Keratinocyte (primary cell): ENCODE data around the gene FRMPD4. TPM values are rescaled to one million over a fixed set of nuclear protein-coding genes. Genes with fewer than 3 reads are reported as not detected.

ENCODE experiments used
- DNase-seq: peaks from one replicate; pipeline ENCODE4 v3.0.0-alpha.2; 2011; ENCODE audit warnings: low read depth, missing footprints, low spot score
- FAIRE-seq: peaks from 2 replicates; lab custom pipeline; 2011; peaks lifted over from hg19 to GRCh38; lab: Jason Lieb, UNC
- H2AFZ ChIP-seq: 2 replicates; pipeline ENCODE4 v1.6.0; 2012; ENCODE audit warnings: low read length, control low read depth, inconsistent platforms; ENCODE audit not compliant: control insufficient read depth
- H3K27ac ChIP-seq: 2 replicates; pipeline ENCODE4 v1.5.1; 2011; ENCODE audit warnings: low read length; ENCODE audit not compliant: control insufficient read depth, insufficient read depth
- H3K27me3 ChIP-seq: 3 replicates; pipeline ENCODE4 v1.6.0; 2011; ENCODE audit warnings: low read length; ENCODE audit not compliant: control insufficient read depth, insufficient read depth; ENCODE audit errors: extremely low read depth
- H3K36me3 ChIP-seq, 2 experiments: 2 replicates in 1 of 2; 3 replicates in 1 of 2; pipeline ENCODE4 v1.5.1; 2011; ENCODE audit warnings: low read length in 2 of 2, mild to moderate bottlenecking in 1 of 2; ENCODE audit not compliant: control insufficient read depth in 2 of 2, insufficient read depth in 2 of 2; ENCODE audit errors: extremely low read depth in 1 of 2
- H3K4me1 ChIP-seq: 3 replicates; pipeline ENCODE4 v1.5.1; 2011; ENCODE audit warnings: low read length; ENCODE audit not compliant: control insufficient read depth, insufficient read depth; ENCODE audit errors: extremely low read depth
- H3K4me2 ChIP-seq: 3 replicates; pipeline ENCODE4 v1.6.0; 2011; ENCODE audit warnings: low read depth, low read length; ENCODE audit not compliant: control insufficient read depth, insufficient read depth; ENCODE audit errors: extremely low read depth
- H3K4me3 ChIP-seq, 3 experiments: fragments of 200-600 bp in 1 of 3; sonication (generic) in 1 of 3; 2 replicates in 2 of 3; 3 replicates in 1 of 3; pipeline ENCODE4 v1.5.1; 2011 to 2016; ENCODE audit warnings: low read length in 3 of 3, mild to moderate bottlenecking in 3 of 3, control low read depth in 2 of 3, inconsistent platforms in 1 of 3, low read depth in 1 of 3, mixed read lengths in 1 of 3, mixed run types in 1 of 3, moderate library complexity in 1 of 3; ENCODE audit not compliant: control insufficient read depth in 2 of 3, insufficient read depth in 2 of 3; ENCODE audit errors: extremely low read depth in 1 of 3
- H3K79me2 ChIP-seq: 2 replicates; pipeline ENCODE4 v1.6.0; 2012; ENCODE audit warnings: low read length; ENCODE audit not compliant: control insufficient read depth, insufficient read depth
- H3K9ac ChIP-seq: 3 replicates; pipeline ENCODE4 v1.6.0; 2011; ENCODE audit warnings: low read length; ENCODE audit not compliant: control insufficient read depth, insufficient read depth; ENCODE audit errors: extremely low read depth
- H3K9me1 ChIP-seq: 3 replicates; pipeline ENCODE4 v1.6.0; 2011; ENCODE audit warnings: low read length; ENCODE audit not compliant: control insufficient read depth, insufficient read depth; ENCODE audit errors: extremely low read depth
- H3K9me3 ChIP-seq: 2 replicates; pipeline ENCODE4 v1.5.1; 2012; ENCODE audit warnings: low read depth, low read length; ENCODE audit not compliant: control insufficient read depth
- H4K20me1 ChIP-seq: 3 replicates; pipeline ENCODE4 v1.6.0; 2011; ENCODE audit warnings: low read length; ENCODE audit not compliant: control insufficient read depth, insufficient read depth; ENCODE audit errors: extremely low read depth
- CTCF ChIP-seq, 3 experiments: IDR thresholded peaks in 1 of 3; conservative IDR thresholded peaks in 1 of 3; optimal IDR thresholded peaks in 1 of 3; 2 replicates in 2 of 3; 3 replicates in 1 of 3; pipeline versions ENCODE3 to v1.5.1; 2011; ENCODE audit warnings: low read length in 3 of 3, mild to moderate bottlenecking in 3 of 3, moderate library complexity in 2 of 3, control low read depth in 1 of 3, inconsistent platforms in 1 of 3; ENCODE audit not compliant: insufficient read depth in 2 of 3; ENCODE audit errors: extremely low read depth in 1 of 3
- EZH2 ChIP-seq: IDR thresholded peaks from one replicate; pipeline ENCODE4 v1.6.1; 2012; ENCODE audit warnings: inconsistent platforms, mild to moderate bottlenecking, low read length, moderate library complexity
- dilution Hi-C: fragments of 300-500 bp; cut with MboI; formaldehyde crosslinking; loops from one replicate; pipeline ENCODE4 v1.7.0; 2020; ENCODE audit warnings: low sequenced_read_pairs; ENCODE audit not compliant: extremely low pct_ligation_motif_present
- polyA plus RNA-seq, 5 experiments: library from polyadenylated mRNA; depleted of rRNA in 3 of 5; stranded (reverse) in 3 of 5; stranded (forward) in 1 of 5; unstranded in 1 of 5; fragments of >200 nt; gene quantifications; 1 replicate in 1 of 5; 2 replicates in 3 of 5; 3 replicates in 1 of 5; pipeline versions ENCODE4 v1.2.1 to v1.2.3, GENCODE V29; 2011 to 2012; ENCODE audit warnings: missing spikeins in 2 of 5, low read depth in 1 of 5, low replicate concordance in 1 of 5

FRMPD4 gene
- polyA plus RNA-seq, 1 donor (not counting 4 experiments of a cell fraction or from before 2014, with no cell fraction given) = 0.05 TPM

GRCh38 chrX:12611471-12611870 lies 473.2 kb downstream of the FRMPD4 start:
- Histone ChIP-seq H3K4me3 (no peak overlapping the region), H2AFZ (no peak overlapping the region), H3K79me2 (no peaks in the 10 kb centered on the region), H3K4me1 (peaks cover 19% of the 10 kb centered on the region), H3K36me3 (no peaks in the 10 kb centered on the region), H3K9me3 (no peaks in the 10 kb centered on the region), H3K9me1 (no peaks in the 10 kb centered on the region), H3K9ac (no peak overlapping the region), H4K20me1 (no peaks in the 10 kb centered on the region), H3K27ac (no peak overlapping the region), H3K4me2 (no peak overlapping the region), H3K27me3 (no peaks in the 10 kb centered on the region)
- FAIRE-seq = no peak
- no peak for DNase-seq
- TF ChIP-seq EZH2 (no peak), CTCF (optimal IDR thresholded peaks at IDR 0.05 in 1 of 3, IDR thresholded peaks at IDR 0.05 in 1 of 3, conservative IDR thresholded peaks at IDR 0.05 in 1 of 3; ENCODE audit: extremely low read depth in 1 of 3, insufficient read depth in 2 of 3, low read length in 3 of 3) (no peak)
- dilution Hi-C loops = no loop called here

GRCh38 chrX:12614266-12614665 lies 476.0 kb downstream of the FRMPD4 start:
- Histone ChIP-seq H2AFZ (no peak overlapping the region), H3K36me3 (no peaks in the 10 kb centered on the region), H3K4me3 (no peak overlapping the region), H3K4me1 (peaks cover 16% of the 10 kb centered on the region), H3K4me2 (no peak overlapping the region), H4K20me1 (no peaks in the 10 kb centered on the region), H3K9me1 (no peaks in the 10 kb centered on the region), H3K27me3 (no peaks in the 10 kb centered on the region), H3K79me2 (no peaks in the 10 kb centered on the region), H3K27ac (no peak overlapping the region), H3K9ac (no peak overlapping the region), H3K9me3 (no peaks in the 10 kb centered on the region)
- FAIRE-seq (no peak), DNase-seq (no peak)
- dilution Hi-C loops = no loop called here
- TF ChIP-seq CTCF (optimal IDR thresholded peaks at IDR 0.05 in 1 of 3, IDR thresholded peaks at IDR 0.05 in 1 of 3, conservative IDR thresholded peaks at IDR 0.05 in 1 of 3; ENCODE audit: extremely low read depth in 1 of 3, insufficient read depth in 2 of 3, low read length in 3 of 3) (no peak), EZH2 (no peak)
